Neural cell (in vitro differentiated cells): ENCODE data around the gene ZGLP1. TPM values are rescaled to one million over a fixed set of nuclear protein-coding genes. Genes with fewer than 3 reads are reported as not detected.

Experiments
- H2AFZ ChIP-seq: fragments of 200-600, 300-800 bp; sonication (generic), shearing (Covaris generic); 2 replicates; pipeline ENCODE4 v1.6.0; 2014; ENCODE audit warnings: low read depth, mild to moderate bottlenecking, antibody characterized with exemption, low read length, moderate library complexity
- H3F3A ChIP-seq: fragments of 200-600 bp; shearing (Covaris generic); 2 replicates; pipeline ENCODE4 v1.6.1; 2016; ENCODE audit warnings: mild to moderate bottlenecking, moderate library complexity, mixed read lengths, antibody characterized with exemption, low read length; ENCODE audit not compliant: insufficient read depth, poor library complexity, severe bottlenecking
- H3K27ac ChIP-seq: fragments of 200-600, 300-800 bp; sonication (generic), shearing (Covaris generic); 2 replicates; pipeline ENCODE4 v1.5.1; 2014; ENCODE audit warnings: mild to moderate bottlenecking, low read length, moderate library complexity
- H3K27me3 ChIP-seq: fragments of 300-800, 200-600 bp; sonication (generic), shearing (Covaris generic); 2 replicates; pipeline ENCODE4 v1.6.0; 2014; ENCODE audit warnings: mild to moderate bottlenecking, low read depth, low read length, moderate library complexity; ENCODE audit not compliant: insufficient read depth
- H3K36me3 ChIP-seq: fragments of 300-800, 200-600 bp; sonication (generic), shearing (Covaris generic); 2 replicates; pipeline ENCODE4 v1.5.1; 2014; ENCODE audit warnings: mild to moderate bottlenecking, antibody characterized with exemption, low read length, moderate library complexity; ENCODE audit not compliant: insufficient read depth
- H3K4me2 ChIP-seq: fragments of 300-800, 200-600 bp; sonication (generic), shearing (Covaris generic); 2 replicates; pipeline ENCODE4 v1.6.0; 2014; ENCODE audit warnings: mild to moderate bottlenecking, low read length
- H3K4me3 ChIP-seq: fragments of 300-800, 200-600 bp; sonication (generic), shearing (Covaris generic); 2 replicates; pipeline ENCODE4 v1.5.1; 2014; ENCODE audit warnings: mild to moderate bottlenecking, low read length, moderate library complexity
- H3K79me2 ChIP-seq: fragments of 200-600 bp; shearing (Covaris generic); replicated peaks from 2 replicates; pipeline ENCODE4 v1.6.0; 2014; ENCODE audit warnings: mild to moderate bottlenecking, low read length, moderate library complexity; ENCODE audit not compliant: insufficient read depth
- H3K9ac ChIP-seq: fragments of 300-800, 200-600 bp; sonication (generic), shearing (Covaris generic); 2 replicates; pipeline ENCODE4 v1.6.1; 2016; ENCODE audit warnings: mild to moderate bottlenecking, low read length, mixed read lengths
- H3K9me2 ChIP-seq: fragments of 200-600 bp; shearing (Covaris generic); 2 replicates; pipeline ENCODE4 v1.6.1; 2016; ENCODE audit warnings: mild to moderate bottlenecking, low read length, mixed read lengths; ENCODE audit not compliant: insufficient read depth
- H3K9me3 ChIP-seq: fragments of 200-600, 300-800 bp; sonication (generic), shearing (Covaris generic); 2 replicates; pipeline ENCODE4 v1.6.1; 2016; ENCODE audit warnings: mild to moderate bottlenecking, mixed run types, low read length, moderate library complexity, mixed read lengths
- H4K20me1 ChIP-seq: fragments of 200-600 bp; shearing (Covaris generic); 2 replicates; pipeline ENCODE4 v1.6.1; 2016; ENCODE audit warnings: mild to moderate bottlenecking, mixed run types; ENCODE audit not compliant: insufficient read depth
- EP300 ChIP-seq: fragments of 450-650 bp; conservative IDR thresholded peaks from 2 replicates; pipeline ENCODE4 v1.6.1; 2014; ENCODE audit warnings: antibody characterized with exemption, mild to moderate bottlenecking, moderate library complexity; ENCODE audit not compliant: poor library complexity, severe bottlenecking
- EZH2 ChIP-seq: fragments of 200-600, 300-800 bp; shearing (Covaris generic), sonication (generic); IDR thresholded peaks from 2 replicates; pipeline ENCODE4 v1.6.1; 2014; ENCODE audit warnings: antibody characterized with exemption, low read length, borderline replicate concordance, mild to moderate bottlenecking; ENCODE audit not compliant: insufficient read depth, poor library complexity, severe bottlenecking
- MXI1 ChIP-seq: fragments of 450-650 bp; conservative IDR thresholded peaks from 2 replicates; pipeline ENCODE4 v1.6.1; 2014; ENCODE audit warnings: antibody characterized with exemption, mild to moderate bottlenecking; ENCODE audit not compliant: poor library complexity, severe bottlenecking
- POLR2AphosphoS5 ChIP-seq: IDR thresholded peaks from 2 replicates; pipeline ENCODE4 v1.6.1; 2012
- RAD21 ChIP-seq: fragments of 450-650 bp; conservative IDR thresholded peaks from 2 replicates; pipeline ENCODE4 v1.6.1; 2014; ENCODE audit warnings: antibody characterized with exemption, mild to moderate bottlenecking, moderate library complexity
- SMC3 ChIP-seq: fragments of 450-650 bp; conservative IDR thresholded peaks from 2 replicates; pipeline ENCODE4 v1.6.1; 2014; ENCODE audit warnings: antibody characterized with exemption, mild to moderate bottlenecking, moderate library complexity; ENCODE audit not compliant: poor library complexity
- TAF1 ChIP-seq: IDR thresholded peaks from 2 replicates; pipeline ENCODE4 v1.6.1; 2012; ENCODE audit warnings: low read depth
- polyA plus RNA-seq: library from polyadenylated mRNA; depleted of rRNA; stranded (reverse); fragments of >200 nt; gene quantifications from 2 replicates; pipeline ENCODE4 v1.2.3, GENCODE V29; 2014
- TF ChIP-seq, protein P1 (sequence below): IDR thresholded peaks from 2 replicates; pipeline ENCODE4 v1.6.1; 2012; ENCODE audit warnings: borderline replicate concordance
- TF ChIP-seq, protein P2 (sequence below): fragments of 450-650 bp; IDR thresholded peaks from 2 replicates; pipeline ENCODE4 v1.5.1; 2014; ENCODE audit warnings: antibody characterized with exemption, mild to moderate bottlenecking, moderate library complexity; ENCODE audit not compliant: poor library complexity, severe bottlenecking

Gene ZGLP1
- polyA plus RNA-seq, 1 donor from 2014 or later = 22.8 TPM

DNA sequence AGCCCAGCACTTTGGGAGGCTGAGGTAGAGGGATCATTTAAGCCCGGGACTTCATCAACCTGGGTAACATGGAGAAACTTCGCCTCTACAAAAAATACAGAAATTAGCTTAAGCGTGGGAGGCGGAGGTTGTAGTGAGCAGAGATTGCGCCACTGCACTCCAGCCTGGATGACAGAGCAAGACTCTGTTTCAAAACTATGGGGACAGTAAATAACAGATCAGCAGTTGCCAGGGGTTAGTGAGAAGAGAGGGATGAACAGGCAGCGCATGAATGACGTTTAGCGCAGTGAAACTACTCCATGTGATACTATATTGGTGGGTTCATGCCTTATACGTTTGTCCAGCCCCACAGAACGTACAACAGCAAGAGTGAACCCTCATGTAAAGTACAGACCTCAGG, 36.9 kb upstream of the ZGLP1 start:
- no peak overlapping the region for H3K4me2 ChIP-seq
- no peaks in the 10 kb centered on the region for H4K20me1 ChIP-seq
- H3K4me3 ChIP-seq = no peak overlapping the region
- no peak overlapping the region for H2AFZ ChIP-seq
- H3K36me3 ChIP-seq = no peaks in the 10 kb centered on the region
- H3K9me3 ChIP-seq = no peaks in the 10 kb centered on the region
- no peaks in the 10 kb centered on the region for H3K79me2 ChIP-seq
- no peaks in the 10 kb centered on the region for H3F3A ChIP-seq
- TF ChIP-seq, protein P1, sequence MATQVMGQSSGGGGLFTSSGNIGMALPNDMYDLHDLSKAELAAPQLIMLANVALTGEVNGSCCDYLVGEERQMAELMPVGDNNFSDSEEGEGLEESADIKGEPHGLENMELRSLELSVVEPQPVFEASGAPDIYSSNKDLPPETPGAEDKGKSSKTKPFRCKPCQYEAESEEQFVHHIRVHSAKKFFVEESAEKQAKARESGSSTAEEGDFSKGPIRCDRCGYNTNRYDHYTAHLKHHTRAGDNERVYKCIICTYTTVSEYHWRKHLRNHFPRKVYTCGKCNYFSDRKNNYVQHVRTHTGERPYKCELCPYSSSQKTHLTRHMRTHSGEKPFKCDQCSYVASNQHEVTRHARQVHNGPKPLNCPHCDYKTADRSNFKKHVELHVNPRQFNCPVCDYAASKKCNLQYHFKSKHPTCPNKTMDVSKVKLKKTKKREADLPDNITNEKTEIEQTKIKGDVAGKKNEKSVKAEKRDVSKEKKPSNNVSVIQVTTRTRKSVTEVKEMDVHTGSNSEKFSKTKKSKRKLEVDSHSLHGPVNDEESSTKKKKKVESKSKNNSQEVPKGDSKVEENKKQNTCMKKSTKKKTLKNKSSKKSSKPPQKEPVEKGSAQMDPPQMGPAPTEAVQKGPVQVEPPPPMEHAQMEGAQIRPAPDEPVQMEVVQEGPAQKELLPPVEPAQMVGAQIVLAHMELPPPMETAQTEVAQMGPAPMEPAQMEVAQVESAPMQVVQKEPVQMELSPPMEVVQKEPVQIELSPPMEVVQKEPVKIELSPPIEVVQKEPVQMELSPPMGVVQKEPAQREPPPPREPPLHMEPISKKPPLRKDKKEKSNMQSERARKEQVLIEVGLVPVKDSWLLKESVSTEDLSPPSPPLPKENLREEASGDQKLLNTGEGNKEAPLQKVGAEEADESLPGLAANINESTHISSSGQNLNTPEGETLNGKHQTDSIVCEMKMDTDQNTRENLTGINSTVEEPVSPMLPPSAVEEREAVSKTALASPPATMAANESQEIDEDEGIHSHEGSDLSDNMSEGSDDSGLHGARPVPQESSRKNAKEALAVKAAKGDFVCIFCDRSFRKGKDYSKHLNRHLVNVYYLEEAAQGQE = no peak
- TF ChIP-seq, protein P2, sequence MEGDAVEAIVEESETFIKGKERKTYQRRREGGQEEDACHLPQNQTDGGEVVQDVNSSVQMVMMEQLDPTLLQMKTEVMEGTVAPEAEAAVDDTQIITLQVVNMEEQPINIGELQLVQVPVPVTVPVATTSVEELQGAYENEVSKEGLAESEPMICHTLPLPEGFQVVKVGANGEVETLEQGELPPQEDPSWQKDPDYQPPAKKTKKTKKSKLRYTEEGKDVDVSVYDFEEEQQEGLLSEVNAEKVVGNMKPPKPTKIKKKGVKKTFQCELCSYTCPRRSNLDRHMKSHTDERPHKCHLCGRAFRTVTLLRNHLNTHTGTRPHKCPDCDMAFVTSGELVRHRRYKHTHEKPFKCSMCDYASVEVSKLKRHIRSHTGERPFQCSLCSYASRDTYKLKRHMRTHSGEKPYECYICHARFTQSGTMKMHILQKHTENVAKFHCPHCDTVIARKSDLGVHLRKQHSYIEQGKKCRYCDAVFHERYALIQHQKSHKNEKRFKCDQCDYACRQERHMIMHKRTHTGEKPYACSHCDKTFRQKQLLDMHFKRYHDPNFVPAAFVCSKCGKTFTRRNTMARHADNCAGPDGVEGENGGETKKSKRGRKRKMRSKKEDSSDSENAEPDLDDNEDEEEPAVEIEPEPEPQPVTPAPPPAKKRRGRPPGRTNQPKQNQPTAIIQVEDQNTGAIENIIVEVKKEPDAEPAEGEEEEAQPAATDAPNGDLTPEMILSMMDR = no peak
- TF ChIP-seq RAD21 = no peak
- TF ChIP-seq POLR2AphosphoS5 = no peak
- no peak for TF ChIP-seq TAF1
- no peak for TF ChIP-seq SMC3
- no peak for TF ChIP-seq EP300
- no peak for TF ChIP-seq MXI1
- TF ChIP-seq EZH2 = no peak
- H3K9ac ChIP-seq = no peak overlapping the region
- no peak overlapping the region for H3K27ac ChIP-seq
- H3K9me2 ChIP-seq = no peaks in the 10 kb centered on the region
- no peaks in the 10 kb centered on the region for H3K27me3 ChIP-seq

DNA sequence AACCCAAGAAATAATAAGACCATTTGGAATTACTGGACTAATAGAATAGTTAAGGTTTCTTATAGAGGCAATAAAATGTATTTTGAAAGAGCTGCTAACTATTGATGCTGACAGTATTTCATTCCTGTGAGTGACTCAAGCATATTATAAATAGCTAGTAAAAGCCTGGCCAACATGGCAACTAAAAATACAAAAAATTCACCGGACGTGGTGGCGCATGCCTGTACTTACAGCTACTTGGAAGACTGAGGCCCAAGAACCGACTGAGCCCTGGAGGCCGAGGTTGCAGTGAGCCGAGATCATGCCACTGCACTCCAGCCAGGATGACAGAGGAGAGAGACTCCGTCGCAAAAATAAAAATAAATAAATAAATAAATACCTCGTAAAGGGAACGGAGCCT, 35.2 kb upstream of the ZGLP1 start:
- Histone ChIP-seq H4K20me1 (no peaks in the 10 kb centered on the region), H3F3A (no peaks in the 10 kb centered on the region), H3K9me2 (no peaks in the 10 kb centered on the region), H3K4me3 (no peak overlapping the region), H3K4me2 (no peak overlapping the region), H3K9me3 (no peaks in the 10 kb centered on the region), H3K27ac (no peak overlapping the region), H3K27me3 (no peaks in the 10 kb centered on the region), H3K9ac (no peak overlapping the region), H3K36me3 (no peaks in the 10 kb centered on the region), H3K79me2 (no peaks in the 10 kb centered on the region), H2AFZ (no peak overlapping the region)
- TF ChIP-seq RAD21 (no peak), TAF1 (no peak), EZH2 (no peak), SMC3 (no peak), EP300 (no peak)

DNA sequence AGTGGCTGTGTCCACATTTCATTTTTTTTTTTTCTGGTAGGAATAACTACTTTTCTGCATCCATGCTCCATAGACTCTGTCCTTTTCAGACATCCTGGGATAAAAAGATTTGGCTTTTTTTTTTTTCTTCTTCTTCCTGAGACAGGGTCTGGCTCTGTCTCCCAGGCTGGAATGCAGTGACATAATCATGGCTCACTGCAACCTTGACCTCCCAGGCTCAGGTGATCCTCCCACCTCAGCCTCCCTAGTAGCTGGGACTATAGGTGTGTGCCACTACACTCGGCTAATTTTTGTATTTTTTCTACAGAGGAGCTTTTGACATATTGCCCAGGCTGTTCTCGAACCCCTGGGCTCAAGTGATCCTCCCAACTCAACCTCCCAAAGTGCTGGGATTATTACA, 33.9 kb upstream of the ZGLP1 start:
- Histone ChIP-seq H3F3A (no peaks in the 10 kb centered on the region), H3K27me3 (no peaks in the 10 kb centered on the region), H3K9ac (no peak overlapping the region), H3K79me2 (no peaks in the 10 kb centered on the region), H2AFZ (no peak overlapping the region), H3K27ac (no peak overlapping the region), H3K9me2 (no peaks in the 10 kb centered on the region), H3K36me3 (no peaks in the 10 kb centered on the region), H3K9me3 (no peaks in the 10 kb centered on the region), H3K4me2 (no peak overlapping the region), H4K20me1 (no peaks in the 10 kb centered on the region), H3K4me3 (no peak overlapping the region)
- TF ChIP-seq SMC3 (no peak), EZH2 (no peak), TAF1 (no peak), POLR2AphosphoS5 (no peak), RAD21 (no peak), EP300 (no peak), MXI1 (no peak)
- TF ChIP-seq, protein P1 = no peak
- TF ChIP-seq, protein P2 = no peak
